PC-3 (cell line): ENCODE results near the gene MOV10.

ENCODE experiments used
- EZH2 ChIP-seq: fragments of 300-600 bp; sonication (generic); IDR thresholded peaks from one replicate; pipeline ENCODE4 v1.6.1; 2017; ENCODE audit warnings: antibody characterized with exemption, mild to moderate bottlenecking, low read length; ENCODE audit not compliant: unreplicated experiment
- EZH2phosphoT487 ChIP-seq: fragments of 300-600 bp; sonication (generic); IDR thresholded peaks from 2 replicates; pipeline ENCODE4 v1.6.1; 2018; ENCODE audit warnings: mild to moderate bottlenecking, antibody characterized with exemption, low read length, borderline replicate concordance
- TF ChIP-seq, protein P1 (sequence below): fragments of 300-600 bp; sonication (generic); conservative IDR thresholded peaks from 2 replicates; pipeline ENCODE4 v1.5.1; 2017; ENCODE audit warnings: antibody characterized with exemption, low read depth, mild to moderate bottlenecking, low read length

DNA sequence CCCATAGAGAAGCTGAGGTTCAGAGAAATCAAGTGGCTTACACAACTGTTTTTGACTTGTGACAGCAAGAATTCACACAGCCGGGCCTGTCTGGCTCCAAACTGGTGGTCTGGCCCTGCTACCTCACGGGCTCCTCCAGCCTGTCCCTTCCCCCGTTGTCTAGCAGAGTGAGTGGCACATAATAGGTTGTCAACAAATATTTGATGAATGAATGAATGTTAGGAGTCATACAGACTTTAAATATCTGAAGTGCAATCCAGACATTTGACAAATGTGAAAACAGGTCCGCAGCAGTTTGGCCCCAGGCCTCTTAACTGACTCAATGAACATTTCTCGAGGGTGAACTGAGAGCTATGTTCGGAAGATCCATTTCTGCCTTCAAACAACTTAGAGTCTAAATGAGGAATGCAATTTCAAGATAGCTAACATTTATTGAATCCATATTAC lies 33.6 kb downstream of the MOV10 start:
- TF ChIP-seq, protein P1, sequence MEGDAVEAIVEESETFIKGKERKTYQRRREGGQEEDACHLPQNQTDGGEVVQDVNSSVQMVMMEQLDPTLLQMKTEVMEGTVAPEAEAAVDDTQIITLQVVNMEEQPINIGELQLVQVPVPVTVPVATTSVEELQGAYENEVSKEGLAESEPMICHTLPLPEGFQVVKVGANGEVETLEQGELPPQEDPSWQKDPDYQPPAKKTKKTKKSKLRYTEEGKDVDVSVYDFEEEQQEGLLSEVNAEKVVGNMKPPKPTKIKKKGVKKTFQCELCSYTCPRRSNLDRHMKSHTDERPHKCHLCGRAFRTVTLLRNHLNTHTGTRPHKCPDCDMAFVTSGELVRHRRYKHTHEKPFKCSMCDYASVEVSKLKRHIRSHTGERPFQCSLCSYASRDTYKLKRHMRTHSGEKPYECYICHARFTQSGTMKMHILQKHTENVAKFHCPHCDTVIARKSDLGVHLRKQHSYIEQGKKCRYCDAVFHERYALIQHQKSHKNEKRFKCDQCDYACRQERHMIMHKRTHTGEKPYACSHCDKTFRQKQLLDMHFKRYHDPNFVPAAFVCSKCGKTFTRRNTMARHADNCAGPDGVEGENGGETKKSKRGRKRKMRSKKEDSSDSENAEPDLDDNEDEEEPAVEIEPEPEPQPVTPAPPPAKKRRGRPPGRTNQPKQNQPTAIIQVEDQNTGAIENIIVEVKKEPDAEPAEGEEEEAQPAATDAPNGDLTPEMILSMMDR = no peak
- TF ChIP-seq EZH2 = no peak
- no peak for TF ChIP-seq EZH2phosphoT487
